Measurements from ENCODE around the gene CNIH1. TPM values are rescaled to one million over a fixed set of nuclear protein-coding genes. Genes with fewer than 3 reads are reported as not detected.
"Not testable (repeated sequence)": the region's sequence is repeated elsewhere in the genome, so short reads cannot be mapped to it uniquely, and the experiment has no call there.

The CNIH1 gene
- total RNA-seq, 1 donor from 2014 or later = 140 TPM

- no peak overlapping the region for H3K4me3 Mint-ChIP-seq (ENCODE audit: unreplicated experiment)
- H3K27ac Mint-ChIP-seq (ENCODE audit: unreplicated experiment) = no peak overlapping the region
- no peaks in the 10 kb centered on the region for H3K36me3 Mint-ChIP-seq (ENCODE audit: low read depth)
- H3K4me1 Mint-ChIP-seq (ENCODE audit: low read depth) = peaks cover 6% of the 10 kb centered on the region
- TF ChIP-seq, protein P1, sequence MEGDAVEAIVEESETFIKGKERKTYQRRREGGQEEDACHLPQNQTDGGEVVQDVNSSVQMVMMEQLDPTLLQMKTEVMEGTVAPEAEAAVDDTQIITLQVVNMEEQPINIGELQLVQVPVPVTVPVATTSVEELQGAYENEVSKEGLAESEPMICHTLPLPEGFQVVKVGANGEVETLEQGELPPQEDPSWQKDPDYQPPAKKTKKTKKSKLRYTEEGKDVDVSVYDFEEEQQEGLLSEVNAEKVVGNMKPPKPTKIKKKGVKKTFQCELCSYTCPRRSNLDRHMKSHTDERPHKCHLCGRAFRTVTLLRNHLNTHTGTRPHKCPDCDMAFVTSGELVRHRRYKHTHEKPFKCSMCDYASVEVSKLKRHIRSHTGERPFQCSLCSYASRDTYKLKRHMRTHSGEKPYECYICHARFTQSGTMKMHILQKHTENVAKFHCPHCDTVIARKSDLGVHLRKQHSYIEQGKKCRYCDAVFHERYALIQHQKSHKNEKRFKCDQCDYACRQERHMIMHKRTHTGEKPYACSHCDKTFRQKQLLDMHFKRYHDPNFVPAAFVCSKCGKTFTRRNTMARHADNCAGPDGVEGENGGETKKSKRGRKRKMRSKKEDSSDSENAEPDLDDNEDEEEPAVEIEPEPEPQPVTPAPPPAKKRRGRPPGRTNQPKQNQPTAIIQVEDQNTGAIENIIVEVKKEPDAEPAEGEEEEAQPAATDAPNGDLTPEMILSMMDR (IDR thresholded peaks at IDR 0.05) = no peak
- H3K9me3 Mint-ChIP-seq (ENCODE audit: low read depth) = no peaks in the 10 kb centered on the region
- peaks cover 7% of the 10 kb centered on the region for H3K27me3 Mint-ChIP-seq (ENCODE audit: low read depth)
- no peak for DNase-seq (ENCODE audit: low spot score)
These were observed 48.9 kb downstream of the CNIH1 start for GRCh38 chr14:54392131-54392859.

DNA sequence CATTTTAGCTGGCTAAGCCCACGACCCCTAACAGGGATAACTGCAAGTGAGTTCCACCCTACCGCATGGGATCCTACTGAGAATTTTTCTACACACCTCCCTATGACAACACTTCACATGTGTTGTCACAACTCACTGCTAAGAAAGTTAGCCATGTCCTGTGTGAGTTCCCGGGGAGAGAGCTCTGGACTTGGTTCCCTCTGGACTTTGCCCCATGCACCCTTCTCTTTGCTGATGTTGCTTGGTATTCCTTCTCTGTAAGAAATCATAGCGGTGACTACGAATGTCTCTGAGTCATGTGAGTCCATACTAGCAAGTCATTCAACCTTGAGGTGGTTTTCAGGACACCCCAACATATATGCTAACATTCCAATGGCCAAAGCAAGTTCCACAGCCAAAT, 53.8 kb downstream of the CNIH1 start:
- Mint-ChIP-seq H3K4me3 (ENCODE audit: unreplicated experiment) (no peak overlapping the region), H3K36me3 (ENCODE audit: low read depth) (no peaks in the 10 kb centered on the region), H3K27ac (ENCODE audit: unreplicated experiment) (no peak overlapping the region), H3K9me3 (ENCODE audit: low read depth) (no peaks in the 10 kb centered on the region), H3K4me1 (ENCODE audit: low read depth) (no peaks in the 10 kb centered on the region), H3K27me3 (ENCODE audit: low read depth) (peaks cover 16% of the 10 kb centered on the region)
- no peak for DNase-seq (ENCODE audit: low spot score)
- TF ChIP-seq, protein P1 (IDR thresholded peaks at IDR 0.05) = no peak

GRCh38 chr14:54385556-54385955, 55.6 kb downstream of the CNIH1 start:
- no peak for DNase-seq (ENCODE audit: low spot score)
- H3K9me3 Mint-ChIP-seq (ENCODE audit: low read depth) = no peaks in the 10 kb centered on the region
- H3K4me1 Mint-ChIP-seq (ENCODE audit: low read depth) = no peaks in the 10 kb centered on the region
- no peaks in the 10 kb centered on the region for H3K36me3 Mint-ChIP-seq (ENCODE audit: low read depth)
- H3K4me3 Mint-ChIP-seq (ENCODE audit: unreplicated experiment) = no peak overlapping the region
- H3K27me3 Mint-ChIP-seq (ENCODE audit: low read depth) = peaks cover 16% of the 10 kb centered on the region
- no peak overlapping the region for H3K27ac Mint-ChIP-seq (ENCODE audit: unreplicated experiment)
- TF ChIP-seq, protein P1 (IDR thresholded peaks at IDR 0.05) = no peak

DNA sequence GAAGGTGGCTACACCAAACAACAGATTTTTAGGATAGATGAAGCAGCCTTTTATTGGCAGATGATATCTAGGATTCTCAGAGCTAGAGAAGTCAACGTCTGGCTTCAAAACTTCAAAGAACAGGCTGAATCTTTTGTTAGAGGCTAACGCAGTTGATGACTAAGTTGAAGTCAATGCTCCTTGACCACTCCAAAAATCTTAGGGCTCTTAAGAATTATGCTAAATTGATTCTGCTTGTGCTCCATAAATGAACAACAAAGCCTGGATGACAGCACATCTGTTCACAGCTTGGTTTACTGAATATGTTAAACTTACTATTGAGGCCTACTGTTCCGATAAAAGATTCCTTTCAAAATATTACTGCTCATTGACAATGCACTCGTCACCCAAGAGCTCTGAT, 57.3 kb downstream of the CNIH1 start:
- TF ChIP-seq, protein P1 (IDR thresholded peaks at IDR 0.05) = no peak
- no peak overlapping the region for H3K4me3 Mint-ChIP-seq (ENCODE audit: unreplicated experiment)
- no peak for DNase-seq (ENCODE audit: low spot score)
- no peaks in the 10 kb centered on the region for H3K4me1 Mint-ChIP-seq (ENCODE audit: low read depth)
- peaks cover 3% of the 10 kb centered on the region for H3K9me3 Mint-ChIP-seq (ENCODE audit: low read depth)
- H3K27ac Mint-ChIP-seq (ENCODE audit: unreplicated experiment) = no peak overlapping the region
- peaks cover 24% of the 10 kb centered on the region for H3K27me3 Mint-ChIP-seq (ENCODE audit: low read depth)
- no peaks in the 10 kb centered on the region for H3K36me3 Mint-ChIP-seq (ENCODE audit: low read depth)

DNA sequence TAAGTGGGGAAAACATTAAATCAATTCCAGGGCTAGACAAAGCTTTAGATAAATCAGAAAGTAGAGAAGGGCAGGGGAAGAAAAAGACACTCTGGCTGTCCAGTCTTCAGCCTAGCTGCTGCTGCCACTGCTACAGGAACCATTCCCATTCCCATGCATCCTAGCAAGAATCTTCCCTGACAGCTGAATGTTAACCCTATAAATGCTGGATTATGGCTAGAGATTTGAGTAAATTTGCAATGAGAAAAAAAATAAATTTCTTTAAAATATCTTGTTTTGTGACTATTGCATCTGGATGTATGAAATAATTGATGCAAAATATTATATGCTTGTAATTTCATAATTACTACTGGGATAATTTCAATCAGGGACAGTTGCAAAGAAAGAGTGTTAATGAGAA, 59.4 kb downstream of the CNIH1 start:
- Mint-ChIP-seq H3K27ac (ENCODE audit: unreplicated experiment) (no peak overlapping the region), H3K27me3 (ENCODE audit: low read depth) (peaks cover 14% of the 10 kb centered on the region), H3K4me1 (ENCODE audit: low read depth) (no peaks in the 10 kb centered on the region), H3K36me3 (ENCODE audit: low read depth) (no peaks in the 10 kb centered on the region), H3K4me3 (ENCODE audit: unreplicated experiment) (no peak overlapping the region), H3K9me3 (ENCODE audit: low read depth) (peaks cover 3% of the 10 kb centered on the region)
- TF ChIP-seq, protein P1 (IDR thresholded peaks at IDR 0.05) = no peak
- no peak for DNase-seq (ENCODE audit: low spot score)

DNA sequence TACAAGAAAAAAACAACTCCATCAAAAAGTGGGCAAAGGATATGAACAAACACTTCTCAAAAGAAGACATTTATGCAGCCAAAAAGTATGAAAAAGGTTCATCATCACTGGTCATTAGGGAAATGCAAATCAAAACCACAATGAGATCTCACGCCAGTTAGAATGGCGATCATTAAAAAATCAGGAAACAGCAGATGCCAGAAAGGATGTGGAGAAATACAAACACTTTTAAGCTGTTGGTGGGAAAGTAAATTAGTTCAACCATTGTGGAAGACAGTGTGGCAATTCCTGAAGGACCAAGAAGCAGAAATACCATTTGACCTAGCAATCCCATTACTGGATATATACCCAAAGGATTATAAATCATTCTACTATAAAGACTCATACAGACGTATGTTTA, 60.6 kb downstream of the CNIH1 start:
- H3K4me1 Mint-ChIP-seq (ENCODE audit: low read depth); H3K36me3 Mint-ChIP-seq (ENCODE audit: low read depth); H3K4me3 Mint-ChIP-seq (ENCODE audit: unreplicated experiment); H3K27me3 Mint-ChIP-seq (ENCODE audit: low read depth); H3K27ac Mint-ChIP-seq (ENCODE audit: unreplicated experiment); H3K9me3 Mint-ChIP-seq (ENCODE audit: low read depth); DNase-seq (ENCODE audit: low spot score): not testable (repeated sequence)

GRCh38 chr14:54378893-54379292, 62.3 kb downstream of the CNIH1 start:
- H3K27me3 Mint-ChIP-seq (ENCODE audit: low read depth); H3K4me1 Mint-ChIP-seq (ENCODE audit: low read depth): not testable (repeated sequence)

More at GRCh38 chr14:54378893-54379292, 62.3 kb downstream of the CNIH1 start:
- H3K36me3 Mint-ChIP-seq (ENCODE audit: low read depth); H3K27ac Mint-ChIP-seq (ENCODE audit: unreplicated experiment); H3K4me3 Mint-ChIP-seq (ENCODE audit: unreplicated experiment); DNase-seq (ENCODE audit: low spot score); H3K9me3 Mint-ChIP-seq (ENCODE audit: low read depth): not testable (repeated sequence)
